CD14-positive monocyte (primary cell): ENCODE data around the gene RAB24. TPM values are rescaled to one million over a fixed set of nuclear protein-coding genes. Genes with fewer than 3 reads are reported as not detected.

ENCODE experiments used
- DNase-seq, 3 donors: peaks; one replicate each; pipeline ENCODE4 v3.0.0-alpha.2; 2011 to 2022
- H2AFZ ChIP-seq: 2 replicates; pipeline ENCODE4 v1.6.0; 2012; ENCODE audit warnings: mild to moderate bottlenecking, low read depth, low read length, inconsistent platforms; ENCODE audit not compliant: insufficient read depth, poor library complexity, severe bottlenecking
- H3K27ac ChIP-seq, 2 donors: 1 replicate in 1 of 2; 2 replicates in 1 of 2; pipeline ENCODE4 v1.5.1; 2012 to 2013; ENCODE audit warnings: low read length in 2 of 2, control low read depth in 1 of 2, inconsistent platforms in 1 of 2, low read depth in 1 of 2, mild to moderate bottlenecking in 1 of 2
- H3K27me3 ChIP-seq, 2 donors: one replicate each; pipeline versions ENCODE4 v1.6.0 to v1.6.1; 2011 to 2013; ENCODE audit warnings: low read length in 2 of 2; ENCODE audit not compliant: control insufficient read depth in 2 of 2, insufficient read depth in 2 of 2
- H3K36me3 ChIP-seq, 2 donors: replicated peaks in 1 of 2; 1 replicate in 1 of 2; 2 replicates in 1 of 2; pipeline versions ENCODE4 v1.5.1 to v1.6.1; 2012 to 2013; ENCODE audit warnings: low read length in 2 of 2, control low read depth in 1 of 2, inconsistent platforms in 1 of 2, mild to moderate bottlenecking in 1 of 2; ENCODE audit not compliant: insufficient read depth in 2 of 2, control insufficient read depth in 1 of 2
- H3K4me1 ChIP-seq, 2 donors: 1 replicate in 1 of 2; 2 replicates in 1 of 2; pipeline versions ENCODE4 v1.5.1 to v1.6.1; 2012 to 2013; ENCODE audit warnings: low read length in 2 of 2, control low read depth in 1 of 2, inconsistent platforms in 1 of 2, mild to moderate bottlenecking in 1 of 2, moderate library complexity in 1 of 2; ENCODE audit not compliant: insufficient read depth in 2 of 2, control insufficient read depth in 1 of 2
- H3K4me2 ChIP-seq: replicated peaks from 2 replicates; pipeline ENCODE3; 2012; ENCODE audit warnings: low read length, moderate library complexity, mild to moderate bottlenecking; ENCODE audit not compliant: poor library complexity, severe bottlenecking; ENCODE audit errors: extremely low read depth
- H3K4me3 ChIP-seq, 3 experiments: fragments of 200-600 bp in 1 of 3; sonication (generic) in 1 of 3; replicated peaks in 1 of 3; 1 replicate in 2 of 3; 2 replicates in 1 of 3; pipeline ENCODE4 v1.5.1; 2011 to 2013; ENCODE audit warnings: low read length in 3 of 3, mild to moderate bottlenecking in 3 of 3, control low read depth in 2 of 3, low read depth in 2 of 3, inconsistent platforms in 1 of 3, moderate library complexity in 1 of 3
- H3K79me2 ChIP-seq: 2 replicates; pipeline ENCODE4 v1.6.0; 2012; ENCODE audit warnings: mild to moderate bottlenecking, control low read depth, inconsistent platforms, low read length, moderate library complexity; ENCODE audit not compliant: insufficient read depth
- H3K9ac ChIP-seq: 2 replicates; pipeline ENCODE4 v1.6.0; 2017; ENCODE audit warnings: low read length, mild to moderate bottlenecking; ENCODE audit not compliant: insufficient read depth, poor library complexity, severe bottlenecking
- H3K9me3 ChIP-seq, 2 donors: replicated peaks in 1 of 2; 1 replicate in 1 of 2; 2 replicates in 1 of 2; pipeline versions ENCODE4 v1.5.1 to v1.6.1; 2012 to 2013; ENCODE audit warnings: low read length in 2 of 2, control low read depth in 1 of 2; ENCODE audit not compliant: control insufficient read depth in 1 of 2, insufficient read depth in 1 of 2
- H4K20me1 ChIP-seq: 2 replicates; pipeline ENCODE4 v1.6.0; 2012; ENCODE audit warnings: mild to moderate bottlenecking, low read length, control low read depth, moderate library complexity; ENCODE audit not compliant: insufficient read depth
- H3K27ac Mint-ChIP-seq, 7 donors: one replicate each; pipeline ENCODE4 v1.8.0; 2020; ENCODE audit warnings: mild to moderate bottlenecking in 7 of 7, mixed read lengths in 7 of 7, moderate library complexity in 6 of 7, inconsistent platforms in 2 of 7
- H3K27me3 Mint-ChIP-seq, 3 donors: one replicate each; pipeline ENCODE4 v1.8.0; 2021 to 2022; ENCODE audit warnings: low read depth in 3 of 3, mild to moderate bottlenecking in 3 of 3, mixed read lengths in 3 of 3, moderate library complexity in 3 of 3, inconsistent platforms in 1 of 3
- H3K36me3 Mint-ChIP-seq, 2 donors: one replicate each; pipeline ENCODE4 v1.8.0; 2020; ENCODE audit warnings: mixed read lengths in 2 of 2, inconsistent platforms in 1 of 2, mild to moderate bottlenecking in 1 of 2
- H3K4me1 Mint-ChIP-seq: one replicate; pipeline ENCODE4 v1.8.0; 2020; ENCODE audit warnings: mild to moderate bottlenecking, mixed read lengths
- H3K4me3 Mint-ChIP-seq, 2 donors: one replicate each; pipeline ENCODE4 v1.8.0; 2020; ENCODE audit warnings: mild to moderate bottlenecking in 2 of 2, mixed read lengths in 2 of 2, moderate library complexity in 1 of 2
- H3K9me3 Mint-ChIP-seq, 7 donors: one replicate each; pipeline ENCODE4 v1.8.0; 2020 to 2022; ENCODE audit warnings: mixed read lengths in 7 of 7, mild to moderate bottlenecking in 6 of 7, moderate library complexity in 6 of 7, inconsistent platforms in 2 of 7
- WGBS: methylation state at CpG from one replicate; pipeline ENCODE4 v1.1.5; 2013; ENCODE audit warnings: missing lambda C conversion rate; ENCODE audit not compliant: insufficient coverage; 5-methylcytosine and 5-hydroxymethylcytosine counted together
- intact Hi-C, 2 donors: fragments of 100-400 bp; cut with micrococcal nuclease; formaldehyde crosslinking; loops; one replicate each; pipeline versions ENCODE4 v1.15.0 to v1.15.1; 2023
- polyA plus RNA-seq, 3 donors: library from polyadenylated mRNA; depleted of rRNA in 1 of 3; unstranded in 2 of 3; stranded (reverse) in 1 of 3; fragments of 300-500 nt in 2 of 3; fragments of >200 nt in 1 of 3; fragmentation: Illumina TruSeq in 2 of 3; gene quantifications; 1 replicate in 2 of 3; 2 replicates in 1 of 3; pipeline ENCODE4 v1.2.3, GENCODE V29; 2012 to 2021
- TF ChIP-seq, protein P1 (sequence below): fragments of 200-600 bp; IDR thresholded peaks from one replicate; pipeline ENCODE4 v1.8.0; 2022; ENCODE audit warnings: antibody characterized with exemption, mild to moderate bottlenecking

Gene RAB24
- polyA plus RNA-seq, 3 donors, result 74.3 to 465 (median 94.4) TPM

- H3K9ac ChIP-seq, result no peak overlapping the region
- no peaks in the 10 kb centered on the region for H3K27me3 ChIP-seq
- Mint-ChIP-seq H3K4me3 (no peak overlapping the region), H3K4me1 (peaks cover 55% of the 10 kb centered on the region), H3K27me3 (peaks cover 0 to 2% (median 0%) of the 10 kb centered on the region in 3 donors), H3K27ac (peak overlapping the region in 4 of 7 donors; percentile 6 to 83 (median 50)), H3K9me3 (no peaks in the 10 kb centered on the region), H3K36me3 (peaks cover 68 to 78% of the 10 kb centered on the region in 2 donors)
- peaks cover 15% of the 10 kb centered on the region for H3K79me2 ChIP-seq
- TF ChIP-seq, protein P1, sequence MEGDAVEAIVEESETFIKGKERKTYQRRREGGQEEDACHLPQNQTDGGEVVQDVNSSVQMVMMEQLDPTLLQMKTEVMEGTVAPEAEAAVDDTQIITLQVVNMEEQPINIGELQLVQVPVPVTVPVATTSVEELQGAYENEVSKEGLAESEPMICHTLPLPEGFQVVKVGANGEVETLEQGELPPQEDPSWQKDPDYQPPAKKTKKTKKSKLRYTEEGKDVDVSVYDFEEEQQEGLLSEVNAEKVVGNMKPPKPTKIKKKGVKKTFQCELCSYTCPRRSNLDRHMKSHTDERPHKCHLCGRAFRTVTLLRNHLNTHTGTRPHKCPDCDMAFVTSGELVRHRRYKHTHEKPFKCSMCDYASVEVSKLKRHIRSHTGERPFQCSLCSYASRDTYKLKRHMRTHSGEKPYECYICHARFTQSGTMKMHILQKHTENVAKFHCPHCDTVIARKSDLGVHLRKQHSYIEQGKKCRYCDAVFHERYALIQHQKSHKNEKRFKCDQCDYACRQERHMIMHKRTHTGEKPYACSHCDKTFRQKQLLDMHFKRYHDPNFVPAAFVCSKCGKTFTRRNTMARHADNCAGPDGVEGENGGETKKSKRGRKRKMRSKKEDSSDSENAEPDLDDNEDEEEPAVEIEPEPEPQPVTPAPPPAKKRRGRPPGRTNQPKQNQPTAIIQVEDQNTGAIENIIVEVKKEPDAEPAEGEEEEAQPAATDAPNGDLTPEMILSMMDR, result no peak
- H2AFZ ChIP-seq, result no peak overlapping the region
- no peak for DNase-seq
- H3K4me1 ChIP-seq, result peaks cover 48% of the 10 kb centered on the region in 2 donors
- 90% methylated on average over 3 of the region's 3 CpGs for WGBS
- H3K4me3 ChIP-seq, result no peak overlapping the region
- intact Hi-C loops, result no loop called here
- peak overlapping the region in 1 of 2 donors; percentile 65 for H3K27ac ChIP-seq
- peaks cover 43 to 69% of the 10 kb centered on the region in 2 donors for H3K36me3 ChIP-seq
- H3K4me2 ChIP-seq, result no peak overlapping the region
- H3K9me3 ChIP-seq, result no peaks in the 10 kb centered on the region
- peaks cover 11% of the 10 kb centered on the region for H4K20me1 ChIP-seq
These were observed 8.9 kb downstream of the RAB24 start for GRCh38 chr5:177294632-177295031.

DNA sequence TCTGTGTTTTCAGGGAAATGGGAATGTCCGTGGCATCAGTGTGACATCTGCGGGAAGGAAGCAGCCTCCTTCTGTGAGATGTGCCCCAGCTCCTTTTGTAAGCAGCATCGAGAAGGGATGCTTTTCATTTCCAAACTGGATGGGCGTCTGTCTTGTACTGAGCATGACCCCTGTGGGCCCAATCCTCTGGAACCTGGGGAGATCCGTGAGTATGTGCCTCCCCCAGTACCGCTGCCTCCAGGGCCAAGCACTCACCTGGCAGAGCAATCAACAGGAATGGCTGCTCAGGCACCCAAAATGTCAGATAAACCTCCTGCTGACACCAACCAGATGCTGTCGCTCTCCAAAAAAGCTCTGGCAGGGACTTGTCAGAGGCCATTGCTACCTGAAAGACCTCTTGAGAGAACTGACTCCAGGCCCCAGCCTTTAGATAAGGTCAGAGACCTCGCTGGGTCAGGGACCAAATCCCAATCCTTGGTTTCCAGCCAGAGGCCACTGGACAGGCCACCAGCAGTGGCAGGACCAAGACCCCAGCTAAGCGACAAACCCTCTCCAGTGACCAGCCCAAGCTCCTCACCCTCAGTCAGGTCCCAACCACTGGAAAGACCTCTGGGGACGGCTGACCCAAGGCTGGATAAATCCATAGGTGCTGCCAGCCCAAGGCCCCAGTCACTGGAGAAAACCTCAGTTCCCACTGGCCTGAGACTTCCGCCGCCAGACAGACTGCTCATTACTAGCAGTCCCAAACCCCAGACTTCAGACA lies 9.5 kb downstream of the RAB24 start:
- TF ChIP-seq, protein P1, result no peak
- H3K9me3 Mint-ChIP-seq, result no peaks in the 10 kb centered on the region
- H3K4me3 Mint-ChIP-seq, result no peak overlapping the region
- peaks cover 42% of the 10 kb centered on the region in 2 donors for H3K4me1 ChIP-seq
- H3K79me2 ChIP-seq, result peaks cover 15% of the 10 kb centered on the region
- no peak overlapping the region for H3K4me3 ChIP-seq
- no peaks in the 10 kb centered on the region for H3K27me3 ChIP-seq
- H3K4me2 ChIP-seq, result no peak overlapping the region
- H3K27ac ChIP-seq, result no peak overlapping the region
- intact Hi-C loops, result no loop called here
- peaks cover 11% of the 10 kb centered on the region for H4K20me1 ChIP-seq
- DNase-seq, result no peak
- no peaks in the 10 kb centered on the region for H3K9me3 ChIP-seq
- H3K4me1 Mint-ChIP-seq, result peaks cover 49% of the 10 kb centered on the region
- 98% methylated on average over 11 of the region's 12 CpGs for whole genome bisulfite sequencing
- no peak overlapping the region for H2AFZ ChIP-seq
- peak overlapping the region in 2 of 7 donors; percentile 22 to 54 for H3K27ac Mint-ChIP-seq
- peaks cover 72 to 81% of the 10 kb centered on the region in 2 donors for H3K36me3 Mint-ChIP-seq
- peaks cover 0 to 2% (median 0%) of the 10 kb centered on the region in 3 donors for H3K27me3 Mint-ChIP-seq
- peaks cover 47 to 72% of the 10 kb centered on the region in 2 donors for H3K36me3 ChIP-seq
- no peak overlapping the region for H3K9ac ChIP-seq
